ENCODE measurements around the gene CTDSPL. TPM values are rescaled to one million over a fixed set of nuclear protein-coding genes. Genes with fewer than 3 reads are reported as not detected.

Gene CTDSPL
- total and polyA plus RNA-seq, 4 donors = 8.4 to 17.2 (median 14.2) TPM

DNA sequence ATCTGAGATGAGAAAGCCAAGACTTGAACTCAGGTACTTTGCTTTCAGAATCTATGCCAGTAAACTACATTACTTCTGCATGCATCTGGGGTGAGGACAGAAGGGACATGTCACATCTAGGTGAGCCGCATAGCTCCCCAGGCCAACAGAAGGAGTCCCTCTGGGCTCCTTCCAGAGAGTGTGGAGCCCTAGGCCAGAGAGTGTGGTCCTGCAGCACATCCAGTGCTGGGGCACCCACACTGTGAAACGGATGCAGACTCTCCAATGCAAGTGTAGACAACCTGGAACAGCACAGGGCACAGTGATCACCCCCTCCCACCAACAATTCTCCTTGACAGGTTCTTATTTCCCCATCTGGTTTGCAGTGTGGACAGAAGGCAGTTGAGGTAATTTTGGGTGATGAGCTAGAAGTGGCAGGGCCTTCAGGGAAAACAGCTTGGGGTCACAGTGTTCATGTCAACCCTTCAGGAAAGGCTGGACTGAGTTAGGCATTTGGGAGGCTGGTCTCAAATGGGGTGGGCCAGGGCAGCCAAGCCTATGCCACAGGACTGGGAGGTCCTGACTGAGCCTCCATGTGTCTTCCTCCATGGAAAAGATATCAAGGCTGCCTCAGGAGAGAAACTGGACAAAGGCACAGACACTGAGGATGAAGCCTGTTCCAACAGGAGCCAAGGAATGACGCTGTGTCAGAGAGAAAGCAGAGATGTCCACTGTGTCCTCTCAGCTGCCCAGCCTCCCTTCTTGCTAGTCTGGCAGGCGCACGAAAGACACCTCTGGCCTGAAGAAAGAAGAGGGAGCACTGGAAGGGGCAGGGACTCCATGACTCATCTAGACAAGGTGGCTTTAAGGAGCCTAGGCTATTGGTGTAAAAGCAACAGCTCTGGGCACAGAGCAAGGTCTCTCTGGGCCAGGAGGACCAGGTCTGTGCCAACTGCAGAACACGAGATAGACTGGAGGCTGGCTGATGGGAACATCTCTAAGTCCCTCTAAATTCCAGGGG is 166.1 kb downstream of the CTDSPL start:
- H3K9ac ChIP-seq (ENCODE audit: low read depth in 1 of 2, low read length in 2 of 2) = no peak overlapping the region
- DNase-seq (ENCODE audit: low spot score) = no peak
- no peak overlapping the region for H3K4me3 ChIP-seq (ENCODE audit: low read depth in 1 of 3, low read length in 3 of 3)
- peaks cover 2 to 32% (median 17%) of the 10 kb centered on the region in 4 donors for H3K4me1 ChIP-seq (ENCODE audit: control insufficient read depth in 4 of 4, insufficient read depth in 4 of 4, low read length in 3 of 4)
- 93% methylated on average over 6 of the region's 6 CpGs for WGBS
- H3K27ac ChIP-seq (ENCODE audit: low read depth in 1 of 2, low read length in 2 of 2) = no peak overlapping the region
- H3K9me3 ChIP-seq (ENCODE audit: control insufficient read depth in 4 of 4, low read length in 3 of 4) = no peaks in the 10 kb centered on the region
- no peaks in the 10 kb centered on the region for H3K27me3 ChIP-seq (ENCODE audit: control insufficient read depth in 4 of 4, insufficient read depth in 4 of 4, low read length in 3 of 4)
- TF ChIP-seq HNF4G (IDR thresholded peaks at IDR 0.05) (no peak), FOXA1 (IDR thresholded peaks at IDR 0.05) (no peak), NR2F2 (IDR thresholded peaks at IDR 0.05) (no peak), SP1 (IDR thresholded peaks at IDR 0.05) (no peak), YY1 (IDR thresholded peaks at IDR 0.05) (no peak), FOXA2 (IDR thresholded peaks at IDR 0.05) (no peak), EGR1 (IDR thresholded peaks at IDR 0.05; ENCODE audit: low read depth in 2 of 2) (no peak), GABPA (IDR thresholded peaks at IDR 0.05 in 1 of 2, conservative IDR thresholded peaks at IDR 0.05 in 1 of 2) (no peak)
- TF ChIP-seq, protein P1, sequence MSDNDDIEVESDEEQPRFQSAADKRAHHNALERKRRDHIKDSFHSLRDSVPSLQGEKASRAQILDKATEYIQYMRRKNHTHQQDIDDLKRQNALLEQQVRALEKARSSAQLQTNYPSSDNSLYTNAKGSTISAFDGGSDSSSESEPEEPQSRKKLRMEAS (IDR thresholded peaks at IDR 0.05) = no peak
- TF ChIP-seq, protein P2, sequence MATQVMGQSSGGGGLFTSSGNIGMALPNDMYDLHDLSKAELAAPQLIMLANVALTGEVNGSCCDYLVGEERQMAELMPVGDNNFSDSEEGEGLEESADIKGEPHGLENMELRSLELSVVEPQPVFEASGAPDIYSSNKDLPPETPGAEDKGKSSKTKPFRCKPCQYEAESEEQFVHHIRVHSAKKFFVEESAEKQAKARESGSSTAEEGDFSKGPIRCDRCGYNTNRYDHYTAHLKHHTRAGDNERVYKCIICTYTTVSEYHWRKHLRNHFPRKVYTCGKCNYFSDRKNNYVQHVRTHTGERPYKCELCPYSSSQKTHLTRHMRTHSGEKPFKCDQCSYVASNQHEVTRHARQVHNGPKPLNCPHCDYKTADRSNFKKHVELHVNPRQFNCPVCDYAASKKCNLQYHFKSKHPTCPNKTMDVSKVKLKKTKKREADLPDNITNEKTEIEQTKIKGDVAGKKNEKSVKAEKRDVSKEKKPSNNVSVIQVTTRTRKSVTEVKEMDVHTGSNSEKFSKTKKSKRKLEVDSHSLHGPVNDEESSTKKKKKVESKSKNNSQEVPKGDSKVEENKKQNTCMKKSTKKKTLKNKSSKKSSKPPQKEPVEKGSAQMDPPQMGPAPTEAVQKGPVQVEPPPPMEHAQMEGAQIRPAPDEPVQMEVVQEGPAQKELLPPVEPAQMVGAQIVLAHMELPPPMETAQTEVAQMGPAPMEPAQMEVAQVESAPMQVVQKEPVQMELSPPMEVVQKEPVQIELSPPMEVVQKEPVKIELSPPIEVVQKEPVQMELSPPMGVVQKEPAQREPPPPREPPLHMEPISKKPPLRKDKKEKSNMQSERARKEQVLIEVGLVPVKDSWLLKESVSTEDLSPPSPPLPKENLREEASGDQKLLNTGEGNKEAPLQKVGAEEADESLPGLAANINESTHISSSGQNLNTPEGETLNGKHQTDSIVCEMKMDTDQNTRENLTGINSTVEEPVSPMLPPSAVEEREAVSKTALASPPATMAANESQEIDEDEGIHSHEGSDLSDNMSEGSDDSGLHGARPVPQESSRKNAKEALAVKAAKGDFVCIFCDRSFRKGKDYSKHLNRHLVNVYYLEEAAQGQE (IDR thresholded peaks at IDR 0.05) = no peak
- no peaks in the 10 kb centered on the region for H3K36me3 ChIP-seq (ENCODE audit: control insufficient read depth in 4 of 4, insufficient read depth in 3 of 4, low read depth in 1 of 4, low read length in 3 of 4)

DNA sequence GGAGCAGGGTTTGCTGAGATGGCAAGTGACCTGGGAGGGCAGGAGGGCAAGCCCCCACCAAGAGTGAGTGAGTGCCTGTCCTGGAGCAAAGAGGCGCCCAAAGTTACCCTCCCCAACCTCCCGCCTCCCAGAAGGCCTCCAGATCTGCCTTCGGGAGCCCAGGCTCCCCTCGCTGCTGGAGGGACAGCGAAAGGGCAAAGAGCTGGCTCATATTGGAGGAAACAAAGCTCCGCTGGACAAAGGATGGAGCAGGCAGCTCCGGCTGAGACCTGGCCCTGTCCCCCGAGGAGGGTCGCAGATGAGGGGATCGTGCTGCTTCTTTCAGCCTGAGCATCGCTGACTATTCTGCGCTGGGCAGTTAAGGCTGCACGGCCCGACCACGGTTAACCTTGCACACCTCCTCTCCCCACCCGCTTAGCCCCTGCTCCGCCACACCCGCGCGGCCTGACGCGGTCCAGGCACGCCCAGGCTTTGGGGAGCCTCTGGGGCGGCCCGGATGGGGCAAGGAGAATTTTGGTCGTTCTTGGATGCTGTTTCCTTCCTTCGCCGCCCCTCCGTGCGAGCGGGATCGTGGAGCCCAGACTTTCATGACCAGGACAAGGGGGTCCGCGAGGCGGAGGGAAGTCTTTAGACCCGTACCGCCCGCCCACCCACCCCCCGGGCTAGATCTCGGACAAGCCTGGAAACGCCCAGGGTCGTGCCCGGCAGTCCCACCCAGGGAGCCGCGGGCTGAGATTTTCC is 167.1 kb downstream of the CTDSPL start:
- WGBS = 31% methylated on average over 45 of the region's 45 CpGs
- H3K36me3 ChIP-seq (ENCODE audit: control insufficient read depth in 4 of 4, insufficient read depth in 3 of 4, low read depth in 1 of 4, low read length in 3 of 4) = no peaks in the 10 kb centered on the region
- H3K9ac ChIP-seq (ENCODE audit: low read depth in 1 of 2, low read length in 2 of 2) = no peak overlapping the region
- peak overlapping the region in 1 of 3 donors; percentile 54 for H3K4me3 ChIP-seq (ENCODE audit: low read depth in 1 of 3, low read length in 3 of 3)
- no peaks in the 10 kb centered on the region for H3K27me3 ChIP-seq (ENCODE audit: control insufficient read depth in 4 of 4, insufficient read depth in 4 of 4, low read length in 3 of 4)
- DNase-seq (ENCODE audit: low spot score) = no peak
- H3K4me1 ChIP-seq (ENCODE audit: control insufficient read depth in 4 of 4, insufficient read depth in 4 of 4, low read length in 3 of 4) = peaks cover 0 to 24% (median 12%) of the 10 kb centered on the region in 4 donors
- no peaks in the 10 kb centered on the region for H3K9me3 ChIP-seq (ENCODE audit: control insufficient read depth in 4 of 4, low read length in 3 of 4)
- H3K27ac ChIP-seq (ENCODE audit: low read depth in 1 of 2, low read length in 2 of 2) = no peak overlapping the region
- TF ChIP-seq RXRA (IDR thresholded peaks at IDR 0.05) (no peak), SP1 (IDR thresholded peaks at IDR 0.05) (no peak), HNF4G (IDR thresholded peaks at IDR 0.05) (no peak), EGR1 (IDR thresholded peaks at IDR 0.05; ENCODE audit: low read depth in 2 of 2) (no peak), JUND (IDR thresholded peaks at IDR 0.05) (no peak), FOXA1 (IDR thresholded peaks at IDR 0.05) (no peak), HNF4A (conservative IDR thresholded peaks at IDR 0.05) (no peak), FOXA2 (IDR thresholded peaks at IDR 0.05) (no peak), NR2F2 (IDR thresholded peaks at IDR 0.05) (no peak), YY1 (IDR thresholded peaks at IDR 0.05) (no peak), GABPA (IDR thresholded peaks at IDR 0.05 in 1 of 2, conservative IDR thresholded peaks at IDR 0.05 in 1 of 2) (no peak), RAD21 (IDR thresholded peaks at IDR 0.05) (no peak), TAF1 (conservative IDR thresholded peaks at IDR 0.05) (no peak)
- TF ChIP-seq, protein P3, sequence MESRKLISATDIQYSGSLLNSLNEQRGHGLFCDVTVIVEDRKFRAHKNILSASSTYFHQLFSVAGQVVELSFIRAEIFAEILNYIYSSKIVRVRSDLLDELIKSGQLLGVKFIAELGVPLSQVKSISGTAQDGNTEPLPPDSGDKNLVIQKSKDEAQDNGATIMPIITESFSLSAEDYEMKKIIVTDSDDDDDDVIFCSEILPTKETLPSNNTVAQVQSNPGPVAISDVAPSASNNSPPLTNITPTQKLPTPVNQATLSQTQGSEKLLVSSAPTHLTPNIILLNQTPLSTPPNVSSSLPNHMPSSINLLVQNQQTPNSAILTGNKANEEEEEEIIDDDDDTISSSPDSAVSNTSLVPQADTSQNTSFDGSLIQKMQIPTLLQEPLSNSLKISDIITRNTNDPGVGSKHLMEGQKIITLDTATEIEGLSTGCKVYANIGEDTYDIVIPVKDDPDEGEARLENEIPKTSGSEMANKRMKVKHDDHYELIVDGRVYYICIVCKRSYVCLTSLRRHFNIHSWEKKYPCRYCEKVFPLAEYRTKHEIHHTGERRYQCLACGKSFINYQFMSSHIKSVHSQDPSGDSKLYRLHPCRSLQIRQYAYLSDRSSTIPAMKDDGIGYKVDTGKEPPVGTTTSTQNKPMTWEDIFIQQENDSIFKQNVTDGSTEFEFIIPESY (IDR thresholded peaks at IDR 0.05) = no peak
- TF ChIP-seq, protein P1 (IDR thresholded peaks at IDR 0.05) = no peak
- TF ChIP-seq, protein P4, sequence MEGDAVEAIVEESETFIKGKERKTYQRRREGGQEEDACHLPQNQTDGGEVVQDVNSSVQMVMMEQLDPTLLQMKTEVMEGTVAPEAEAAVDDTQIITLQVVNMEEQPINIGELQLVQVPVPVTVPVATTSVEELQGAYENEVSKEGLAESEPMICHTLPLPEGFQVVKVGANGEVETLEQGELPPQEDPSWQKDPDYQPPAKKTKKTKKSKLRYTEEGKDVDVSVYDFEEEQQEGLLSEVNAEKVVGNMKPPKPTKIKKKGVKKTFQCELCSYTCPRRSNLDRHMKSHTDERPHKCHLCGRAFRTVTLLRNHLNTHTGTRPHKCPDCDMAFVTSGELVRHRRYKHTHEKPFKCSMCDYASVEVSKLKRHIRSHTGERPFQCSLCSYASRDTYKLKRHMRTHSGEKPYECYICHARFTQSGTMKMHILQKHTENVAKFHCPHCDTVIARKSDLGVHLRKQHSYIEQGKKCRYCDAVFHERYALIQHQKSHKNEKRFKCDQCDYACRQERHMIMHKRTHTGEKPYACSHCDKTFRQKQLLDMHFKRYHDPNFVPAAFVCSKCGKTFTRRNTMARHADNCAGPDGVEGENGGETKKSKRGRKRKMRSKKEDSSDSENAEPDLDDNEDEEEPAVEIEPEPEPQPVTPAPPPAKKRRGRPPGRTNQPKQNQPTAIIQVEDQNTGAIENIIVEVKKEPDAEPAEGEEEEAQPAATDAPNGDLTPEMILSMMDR (IDR thresholded peaks at IDR 0.05; ENCODE audit: low read depth, low read length, missing input control) = no peak
- TF ChIP-seq, protein P5, sequence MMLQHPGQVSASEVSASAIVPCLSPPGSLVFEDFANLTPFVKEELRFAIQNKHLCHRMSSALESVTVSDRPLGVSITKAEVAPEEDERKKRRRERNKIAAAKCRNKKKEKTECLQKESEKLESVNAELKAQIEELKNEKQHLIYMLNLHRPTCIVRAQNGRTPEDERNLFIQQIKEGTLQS (IDR thresholded peaks at IDR 0.05) = no peak
